HepG2 (cell line): ENCODE data around the gene SLAMF9. TPM values are rescaled to one million over a fixed set of nuclear protein-coding genes. Genes with fewer than 3 reads are reported as not detected.

Source experiments
- ATAC-seq: fragments of 200-7000 bp; cut with Tn5 transposase; 3 replicates; pipeline ENCODE4 v1.9.1; 2020; ENCODE audit warnings: mild to moderate bottlenecking, moderate library complexity
- BruUV-seq: library from RNA; stranded (reverse); fragments of 400-500 nt; replicated peaks from 2 replicates; lab custom pipeline; 2021; lab: Mats Ljungman, UMichigan
- CTCF ChIA-PET: fragments of 300-600 bp; formaldehyde crosslinking; extraction: SDS; loops from one replicate; lab custom pipeline; 2021; ENCODE audit warnings: low total read pairs, inconsistent platforms, low intra/inter-chr PET ratio; lab: Yijun Ruan, JAX
- POLR2A ChIA-PET: fragments of 350-600 bp; sonication (Branson Sonifier 250); formaldehyde crosslinking; loops from one replicate; lab custom pipeline; 2020; ENCODE audit warnings: antibody characterized with exemption, inconsistent platforms; lab: Yijun Ruan, JAX
- DNase-seq: peaks from one replicate; pipeline ENCODE4 v3.0.0-alpha.2; 2015; ENCODE audit warnings: low spot score
- FAIRE-seq: peaks from 3 replicates; lab custom pipeline; 2011; peaks lifted over from hg19 to GRCh38; lab: Jason Lieb, UNC
- H2AFZ ChIP-seq: one replicate; pipeline ENCODE4 v1.6.1; 2011; ENCODE audit warnings: low read length, inconsistent platforms
- H3K27ac ChIP-seq: fragments of 300-600 bp; 3 replicates; pipeline ENCODE4 v1.8.0; 2011; ENCODE audit warnings: mixed run types, mild to moderate bottlenecking, mixed read lengths, low read length, inconsistent platforms; ENCODE audit not compliant: insufficient read depth; ENCODE audit errors: extremely low read length
- H3K27me3 ChIP-seq, 2 experiments: fragments of 200-600 bp in 1 of 2; 2 replicates in 1 of 2; 3 replicates in 1 of 2; pipeline versions ENCODE4 v1.6.0 to v1.8.0; 2011; ENCODE audit warnings: low read length in 2 of 2, mild to moderate bottlenecking in 2 of 2, moderate library complexity in 2 of 2, inconsistent platforms in 1 of 2; ENCODE audit not compliant: insufficient read depth in 2 of 2, control insufficient read depth in 1 of 2
- H3K36me3 ChIP-seq, 2 experiments: fragments of 200-600 bp in 1 of 2; replicated peaks in 1 of 2; 2 replicates in 1 of 2; 3 replicates in 1 of 2; pipeline versions ENCODE4 v1.5.1 to v1.8.0; 2011; ENCODE audit warnings: low read length in 2 of 2, inconsistent platforms in 1 of 2; ENCODE audit not compliant: insufficient read depth in 2 of 2, control insufficient read depth in 1 of 2
- H3K4me1 ChIP-seq: 2 replicates; pipeline ENCODE4 v1.5.1; 2012; ENCODE audit warnings: low read length, inconsistent platforms; ENCODE audit not compliant: insufficient read depth
- H3K4me2 ChIP-seq: 2 replicates; pipeline ENCODE4 v1.6.0; 2011; ENCODE audit warnings: low read depth, low read length, inconsistent platforms
- H3K4me3 ChIP-seq, 3 experiments: fragments of 200-600 bp in 1 of 3; sonication (generic), shearing (Covaris generic) in 1 of 3; replicated peaks in 1 of 3; 2 replicates each; pipeline ENCODE4 v1.5.1; 2011 to 2016; ENCODE audit warnings: low read length in 3 of 3, inconsistent platforms in 2 of 3, low read depth in 2 of 3, mild to moderate bottlenecking in 2 of 3, control low read depth in 1 of 3, mixed read lengths in 1 of 3; ENCODE audit not compliant: insufficient read depth in 1 of 3
- H3K79me2 ChIP-seq: one replicate; pipeline ENCODE4 v1.6.1; 2011; ENCODE audit warnings: low read length, inconsistent platforms; ENCODE audit not compliant: insufficient read depth
- H3K9ac ChIP-seq: 2 replicates; pipeline ENCODE4 v1.6.0; 2011; ENCODE audit warnings: mild to moderate bottlenecking, low read depth, low read length, inconsistent platforms; ENCODE audit not compliant: insufficient read depth
- H3K9me3 ChIP-seq: 2 replicates; pipeline ENCODE4 v1.5.1; 2012; ENCODE audit warnings: mild to moderate bottlenecking, low read length
- H4K20me1 ChIP-seq: 2 replicates; pipeline ENCODE4 v1.6.0; 2011; ENCODE audit warnings: inconsistent platforms, mild to moderate bottlenecking, low read length, moderate library complexity; ENCODE audit not compliant: insufficient read depth
- FLYWCH1 ChIP-seq: sonication (generic); formaldehyde crosslinking; IDR thresholded peaks from 2 replicates; pipeline ENCODE4 v1.8.1; 2023; ENCODE audit warnings: mild to moderate bottlenecking, missing genetic modification reagents
- JARID2 ChIP-seq: sonication (generic); formaldehyde crosslinking; IDR thresholded peaks from 2 replicates; pipeline ENCODE4 v1.8.1; 2023; ENCODE audit warnings: missing genetic modification reagents, inconsistent platforms; ENCODE audit not compliant: insufficient replicate concordance
- KDM5A ChIP-seq: fragments of 200-600 bp; sonication (generic); IDR thresholded peaks from 2 replicates; pipeline ENCODE4 v1.7.0; 2018; ENCODE audit warnings: antibody characterized with exemption, mild to moderate bottlenecking, low read length, borderline replicate concordance
- MEF2D ChIP-seq: sonication (generic); formaldehyde crosslinking; IDR thresholded peaks from 2 replicates; pipeline ENCODE4 v1.5.1; 2020; ENCODE audit warnings: mild to moderate bottlenecking, missing genetic modification reagents
- MLLT10 ChIP-seq: sonication (generic); formaldehyde crosslinking; IDR thresholded peaks from 2 replicates; pipeline ENCODE4 v1.4.0; 2020; ENCODE audit warnings: missing genetic modification reagents
- POLR2A ChIP-seq, 2 experiments: IDR thresholded peaks; 2 replicates each; pipeline ENCODE4 v1.6.1; 2011; ENCODE audit warnings: low read depth in 2 of 2, low read length in 2 of 2, mild to moderate bottlenecking in 1 of 2, moderate library complexity in 1 of 2; ENCODE audit not compliant: insufficient read depth in 1 of 2
- PPARG ChIP-seq: conservative IDR thresholded peaks from 2 replicates; pipeline ENCODE4 v1.6.1; 2016; ENCODE audit warnings: missing biosample characterization, missing genetic modification reagents
- TOE1 ChIP-seq: sonication (generic); formaldehyde crosslinking; IDR thresholded peaks from 2 replicates; pipeline ENCODE4 v1.4.0; 2020; ENCODE audit warnings: mild to moderate bottlenecking, missing genetic modification reagents
- ZFX ChIP-seq: sonication (generic); formaldehyde crosslinking; IDR thresholded peaks from 2 replicates; pipeline ENCODE4 v1.4.0; 2020; ENCODE audit warnings: mild to moderate bottlenecking, low read depth, missing genetic modification reagents, moderate library complexity
- ZNF33B ChIP-seq: sonication (generic); formaldehyde crosslinking; IDR thresholded peaks from 2 replicates; pipeline ENCODE4 v1.5.1; 2020; ENCODE audit warnings: mild to moderate bottlenecking, missing genetic modification reagents
- ZNF484 ChIP-seq: sonication (generic); formaldehyde crosslinking; IDR thresholded peaks from 2 replicates; pipeline ENCODE4 v1.5.1; 2020; ENCODE audit warnings: mild to moderate bottlenecking, low read depth, missing genetic modification reagents, borderline replicate concordance
- ZNF781 ChIP-seq: sonication (generic); formaldehyde crosslinking; IDR thresholded peaks from 2 replicates; pipeline ENCODE4 v1.5.1; 2020; ENCODE audit warnings: borderline replicate concordance, mild to moderate bottlenecking, missing genetic modification reagents; ENCODE audit errors: not compliant biosample characterization
- WGBS: methylation state at CpG from one replicate; pipeline ENCODE4 v1.1.6; 2017; ENCODE audit warnings: low lambda C conversion rate; 5-methylcytosine and 5-hydroxymethylcytosine counted together
- in situ Hi-C: cut with HindIII; loops from 2 replicates; pipeline ENCODE4 v1.10.0; 2017; ENCODE audit warnings: low pct_unique_long_range_greater_than_20kb; ENCODE audit not compliant: extremely low pct_ligation_motif_present
- intact Hi-C: fragments of 100-400 bp; cut with micrococcal nuclease; formaldehyde crosslinking; loops from one replicate; pipeline ENCODE4 v1.10.0; 2022; ENCODE audit not compliant: unreplicated experiment
- polyA plus RNA-seq, 8 experiments: library from polyadenylated mRNA; depleted of rRNA in 3 of 8; stranded (reverse) in 7 of 8; unstranded in 1 of 8; fragments of >200 nt; fragmentation: Illumina TruSeq in 4 of 8; extraction: Trizol in 4 of 8; gene quantifications; 2 replicates each; pipeline versions ENCODE4 v1.2.1 to v1.2.3, GENCODE V29; 2011 to 2016; ENCODE audit warnings: low read depth in 4 of 8, missing spikeins in 1 of 8, mixed read lengths in 1 of 8; ENCODE audit not compliant: insufficient read depth in 1 of 8
- total RNA-seq, 5 experiments: library from RNA; depleted of rRNA; stranded (reverse); fragments of >200 nt; fragmentation: Illumina TruSeq; extraction: Trizol; gene quantifications; 2 replicates each; pipeline ENCODE4 v1.2.3, GENCODE V29; 2016; ENCODE audit warnings: low read depth in 1 of 5
- TF ChIP-seq, protein P1 (sequence below): sonication (generic); formaldehyde crosslinking; IDR thresholded peaks from 2 replicates; pipeline ENCODE4 v1.5.0; 2020; ENCODE audit warnings: mild to moderate bottlenecking, missing genetic modification reagents
- TF ChIP-seq, protein P2 (sequence below): sonication (generic); formaldehyde crosslinking; IDR thresholded peaks from 2 replicates; pipeline ENCODE4 v1.4.0; 2020; ENCODE audit warnings: missing genetic modification reagents
- TF ChIP-seq, protein P3 (sequence below): sonication (generic); formaldehyde crosslinking; IDR thresholded peaks from 2 replicates; pipeline ENCODE4 v1.8.0; 2022; ENCODE audit warnings: missing genetic modification reagents, mild to moderate bottlenecking, borderline replicate concordance

SLAMF9 gene
- total and polyA plus RNA-seq, 2 of the 13 experiments (the other 11 are each of a cell fraction or from before 2014, with no cell fraction given), result 0.82 TPM; not detected in 1

GRCh38 chr1:159980076-159980475 lies 26.0 kb upstream of the SLAMF9 start (continued):
- TF ChIP-seq, protein P1, sequence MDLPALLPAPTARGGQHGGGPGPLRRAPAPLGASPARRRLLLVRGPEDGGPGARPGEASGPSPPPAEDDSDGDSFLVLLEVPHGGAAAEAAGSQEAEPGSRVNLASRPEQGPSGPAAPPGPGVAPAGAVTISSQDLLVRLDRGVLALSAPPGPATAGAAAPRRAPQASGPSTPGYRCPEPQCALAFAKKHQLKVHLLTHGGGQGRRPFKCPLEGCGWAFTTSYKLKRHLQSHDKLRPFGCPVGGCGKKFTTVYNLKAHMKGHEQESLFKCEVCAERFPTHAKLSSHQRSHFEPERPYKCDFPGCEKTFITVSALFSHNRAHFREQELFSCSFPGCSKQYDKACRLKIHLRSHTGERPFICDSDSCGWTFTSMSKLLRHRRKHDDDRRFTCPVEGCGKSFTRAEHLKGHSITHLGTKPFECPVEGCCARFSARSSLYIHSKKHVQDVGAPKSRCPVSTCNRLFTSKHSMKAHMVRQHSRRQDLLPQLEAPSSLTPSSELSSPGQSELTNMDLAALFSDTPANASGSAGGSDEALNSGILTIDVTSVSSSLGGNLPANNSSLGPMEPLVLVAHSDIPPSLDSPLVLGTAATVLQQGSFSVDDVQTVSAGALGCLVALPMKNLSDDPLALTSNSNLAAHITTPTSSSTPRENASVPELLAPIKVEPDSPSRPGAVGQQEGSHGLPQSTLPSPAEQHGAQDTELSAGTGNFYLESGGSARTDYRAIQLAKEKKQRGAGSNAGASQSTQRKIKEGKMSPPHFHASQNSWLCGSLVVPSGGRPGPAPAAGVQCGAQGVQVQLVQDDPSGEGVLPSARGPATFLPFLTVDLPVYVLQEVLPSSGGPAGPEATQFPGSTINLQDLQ (CRISPR knock-in tag), result no peak
- TF ChIP-seq, protein P2, sequence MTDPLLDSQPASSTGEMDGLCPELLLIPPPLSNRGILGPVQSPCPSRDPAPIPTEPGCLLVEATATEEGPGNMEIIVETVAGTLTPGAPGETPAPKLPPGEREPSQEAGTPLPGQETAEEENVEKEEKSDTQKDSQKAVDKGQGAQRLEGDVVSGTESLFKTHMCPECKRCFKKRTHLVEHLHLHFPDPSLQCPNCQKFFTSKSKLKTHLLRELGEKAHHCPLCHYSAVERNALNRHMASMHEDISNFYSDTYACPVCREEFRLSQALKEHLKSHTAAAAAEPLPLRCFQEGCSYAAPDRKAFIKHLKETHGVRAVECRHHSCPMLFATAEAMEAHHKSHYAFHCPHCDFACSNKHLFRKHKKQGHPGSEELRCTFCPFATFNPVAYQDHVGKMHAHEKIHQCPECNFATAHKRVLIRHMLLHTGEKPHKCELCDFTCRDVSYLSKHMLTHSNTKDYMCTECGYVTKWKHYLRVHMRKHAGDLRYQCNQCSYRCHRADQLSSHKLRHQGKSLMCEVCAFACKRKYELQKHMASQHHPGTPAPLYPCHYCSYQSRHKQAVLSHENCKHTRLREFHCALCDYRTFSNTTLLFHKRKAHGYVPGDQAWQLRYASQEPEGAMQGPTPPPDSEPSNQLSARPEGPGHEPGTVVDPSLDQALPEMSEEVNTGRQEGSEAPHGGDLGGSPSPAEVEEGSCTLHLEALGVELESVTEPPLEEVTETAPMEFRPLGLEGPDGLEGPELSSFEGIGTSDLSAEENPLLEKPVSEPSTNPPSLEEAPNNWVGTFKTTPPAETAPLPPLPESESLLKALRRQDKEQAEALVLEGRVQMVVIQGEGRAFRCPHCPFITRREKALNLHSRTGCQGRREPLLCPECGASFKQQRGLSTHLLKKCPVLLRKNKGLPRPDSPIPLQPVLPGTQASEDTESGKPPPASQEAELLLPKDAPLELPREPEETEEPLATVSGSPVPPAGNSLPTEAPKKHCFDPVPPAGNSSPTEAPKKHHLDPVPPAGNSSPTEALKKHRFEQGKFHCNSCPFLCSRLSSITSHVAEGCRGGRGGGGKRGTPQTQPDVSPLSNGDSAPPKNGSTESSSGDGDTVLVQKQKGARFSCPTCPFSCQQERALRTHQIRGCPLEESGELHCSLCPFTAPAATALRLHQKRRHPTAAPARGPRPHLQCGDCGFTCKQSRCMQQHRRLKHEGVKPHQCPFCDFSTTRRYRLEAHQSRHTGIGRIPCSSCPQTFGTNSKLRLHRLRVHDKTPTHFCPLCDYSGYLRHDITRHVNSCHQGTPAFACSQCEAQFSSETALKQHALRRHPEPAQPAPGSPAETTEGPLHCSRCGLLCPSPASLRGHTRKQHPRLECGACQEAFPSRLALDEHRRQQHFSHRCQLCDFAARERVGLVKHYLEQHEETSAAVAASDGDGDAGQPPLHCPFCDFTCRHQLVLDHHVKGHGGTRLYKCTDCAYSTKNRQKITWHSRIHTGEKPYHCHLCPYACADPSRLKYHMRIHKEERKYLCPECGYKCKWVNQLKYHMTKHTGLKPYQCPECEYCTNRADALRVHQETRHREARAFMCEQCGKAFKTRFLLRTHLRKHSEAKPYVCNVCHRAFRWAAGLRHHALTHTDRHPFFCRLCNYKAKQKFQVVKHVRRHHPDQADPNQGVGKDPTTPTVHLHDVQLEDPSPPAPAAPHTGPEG (CRISPR knock-in tag), result no peak
- TF ChIP-seq MLLT10, result no peak
- TF ChIP-seq, all 625 proteins: peak for 0

GRCh38 chr1:159979257-159979656 lies 25.2 kb upstream of the SLAMF9 start:
- H3K27me3 ChIP-seq, result peaks cover 1 to 10% of the 10 kb centered on the region in 2 experiments; a peak in 1 of 5 replicates
- no peak overlapping the region for H2AFZ ChIP-seq
- H3K9ac ChIP-seq, result no peak overlapping the region
- DNase-seq (no peak), ATAC-seq (no peak), FAIRE-seq (no peak)
- POLR2A ChIA-PET, result no interaction called here
- intact Hi-C loops, result no loop called here
- in situ Hi-C loops, result no loop called here
- H3K27ac ChIP-seq, result no peak overlapping the region
- BruUV-seq, result no TSS peak
- no peaks in the 10 kb centered on the region for H3K79me2 ChIP-seq
- no peaks in the 10 kb centered on the region for H3K4me1 ChIP-seq
- no peaks in the 10 kb centered on the region for H4K20me1 ChIP-seq
- CTCF ChIA-PET, result no interaction called here
- no peaks in the 10 kb centered on the region for H3K9me3 ChIP-seq
- no peak overlapping the region for H3K4me3 ChIP-seq
- H3K36me3 ChIP-seq, result no peaks in the 10 kb centered on the region
- no peak overlapping the region for H3K4me2 ChIP-seq
- WGBS, result 27% methylated on average over 3 of the region's 3 CpGs
- TF ChIP-seq, protein P3, sequence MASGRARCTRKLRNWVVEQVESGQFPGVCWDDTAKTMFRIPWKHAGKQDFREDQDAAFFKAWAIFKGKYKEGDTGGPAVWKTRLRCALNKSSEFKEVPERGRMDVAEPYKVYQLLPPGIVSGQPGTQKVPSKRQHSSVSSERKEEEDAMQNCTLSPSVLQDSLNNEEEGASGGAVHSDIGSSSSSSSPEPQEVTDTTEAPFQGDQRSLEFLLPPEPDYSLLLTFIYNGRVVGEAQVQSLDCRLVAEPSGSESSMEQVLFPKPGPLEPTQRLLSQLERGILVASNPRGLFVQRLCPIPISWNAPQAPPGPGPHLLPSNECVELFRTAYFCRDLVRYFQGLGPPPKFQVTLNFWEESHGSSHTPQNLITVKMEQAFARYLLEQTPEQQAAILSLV, result no peak
- TF ChIP-seq MEF2D, result no peak
- TF ChIP-seq ZFX, result no peak
- no peak for TF ChIP-seq ZNF484
- no peak for TF ChIP-seq FLYWCH1 (CRISPR knock-in tag)
- no peak for TF ChIP-seq POLR2A (IDR thresholded peaks at IDR 0.05; ENCODE audit: insufficient read depth in 1 of 2, low read depth in 2 of 2, low read length in 2 of 2)
- TF ChIP-seq ZNF33B (CRISPR knock-in tag), result no peak
- no peak for TF ChIP-seq JARID2 (CRISPR knock-in tag)
- no peak for TF ChIP-seq TOE1 (CRISPR knock-in tag)
- no peak for TF ChIP-seq ZNF781 (CRISPR knock-in tag)
- no peak for TF ChIP-seq KDM5A
- TF ChIP-seq PPARG (CRISPR knock-in tag), result no peak
